Upper lobe of left lung (tissue), 6 donors: ENCODE measurements around the gene S100A9. TPM values are rescaled to one million over a fixed set of nuclear protein-coding genes. Genes with fewer than 3 reads are reported as not detected.
A peak's percentile ranks its signal among the peaks of the same experiment; 100 is the strongest.

Source experiments
- ATAC-seq, 2 donors: fragments of 200-7000 bp; cut with Tn5 transposase; one replicate each; pipeline ENCODE4 v1.9.1; 2022; ENCODE audit warnings: mild to moderate bottlenecking in 2 of 2, moderate library complexity in 2 of 2; ENCODE audit not compliant: low FRiP score in 2 of 2
- DNase-seq, 2 donors: peaks; one replicate each; pipeline ENCODE4 v3.0.0-alpha.2; 2019 to 2020
- H3K27ac ChIP-seq, 4 donors: fragments of 200-600 bp; sonication (generic); one replicate each; pipeline ENCODE4 v1.5.1; 2016 to 2019
- H3K27me3 ChIP-seq, 4 donors: fragments of 200-600 bp; sonication (generic); one replicate each; pipeline ENCODE4 v1.5.1; 2017 to 2019
- H3K36me3 ChIP-seq, 4 donors: fragments of 200-600 bp; sonication (generic); one replicate each; pipeline ENCODE4 v1.5.1; 2016 to 2019
- H3K4me1 ChIP-seq, 4 donors: fragments of 200-600 bp; sonication (generic); one replicate each; pipeline ENCODE4 v1.5.1; 2018 to 2019
- H3K4me3 ChIP-seq, 4 donors: fragments of 200-600 bp; sonication (generic); one replicate each; pipeline ENCODE4 v1.5.1; 2017 to 2019; ENCODE audit warnings: mild to moderate bottlenecking in 2 of 4, moderate library complexity in 1 of 4
- H3K9me3 ChIP-seq, 4 donors: fragments of 200-600 bp; sonication (generic); one replicate each; pipeline ENCODE4 v1.5.1; 2018 to 2019
- EP300 ChIP-seq, 4 donors: sonication (generic); formaldehyde crosslinking; IDR thresholded peaks; one replicate each; pipeline ENCODE4 v1.5.1; 2017; ENCODE audit warnings: antibody characterized with exemption in 4 of 4, control low read depth in 2 of 4
- POLR2A ChIP-seq, 4 donors: fragments of 450-650 bp; IDR thresholded peaks; one replicate each; pipeline ENCODE4 v1.5.1; 2016 to 2017; ENCODE audit warnings: antibody characterized with exemption in 4 of 4, mild to moderate bottlenecking in 2 of 4
- POLR2AphosphoS5 ChIP-seq, 2 donors: sonication (generic); formaldehyde crosslinking; IDR thresholded peaks; one replicate each; pipeline ENCODE4 v1.5.1; 2017; ENCODE audit warnings: antibody characterized with exemption in 2 of 2
- WGBS, 2 donors: methylation state at CpG; one replicate each; pipeline ENCODE4 v1.1.5; 2017 to 2018; 5-methylcytosine and 5-hydroxymethylcytosine counted together
- total RNA-seq, 6 donors: library from RNA; depleted of rRNA in 4 of 6; stranded (reverse); fragments of >200 nt in 4 of 6; gene quantifications; one replicate each; pipeline versions ENCODE4 v1.1.0 to v1.2.1, GENCODE V29; 2016 to 2021
- TF ChIP-seq, protein P1 (sequence below), 6 experiments: fragments of 450-650 bp in 4 of 6; fragments of 200-600 bp in 2 of 6; sonication (generic) in 2 of 6; IDR thresholded peaks; one replicate each; pipeline ENCODE4 v1.5.1; 2016 to 2019; ENCODE audit warnings: antibody characterized with exemption in 6 of 6
- donor health status: DM: no; HTN: no; CAD: no; lungs with moderate emphysema.
- donor health status: DM: no; HTN: yes; CAD: no; lungs with severe emphysema.

The S100A9 gene
- total RNA-seq, 6 donors from 2014 or later = 133 to 1,125 (median 606) TPM

- H3K27me3 ChIP-seq = no peaks in the 10 kb centered on the region
- no peak for DNase-seq
- H3K4me3 ChIP-seq = peak overlapping the region in 3 of 4 donors; percentile 20 to 40 (median 23)
- no peaks in the 10 kb centered on the region for H3K9me3 ChIP-seq
- H3K4me1 ChIP-seq = peaks cover 0 to 5% (median 0%) of the 10 kb centered on the region in 4 donors
- no peaks in the 10 kb centered on the region for H3K36me3 ChIP-seq
- 64 to 78% methylated on average over 16 to 17 of the region's 17 CpGs for WGBS, 2 donors
- no peak for ATAC-seq
- H3K27ac ChIP-seq = peak overlapping the region; percentile 73 to 81 (median 80)
- TF ChIP-seq, protein P1, sequence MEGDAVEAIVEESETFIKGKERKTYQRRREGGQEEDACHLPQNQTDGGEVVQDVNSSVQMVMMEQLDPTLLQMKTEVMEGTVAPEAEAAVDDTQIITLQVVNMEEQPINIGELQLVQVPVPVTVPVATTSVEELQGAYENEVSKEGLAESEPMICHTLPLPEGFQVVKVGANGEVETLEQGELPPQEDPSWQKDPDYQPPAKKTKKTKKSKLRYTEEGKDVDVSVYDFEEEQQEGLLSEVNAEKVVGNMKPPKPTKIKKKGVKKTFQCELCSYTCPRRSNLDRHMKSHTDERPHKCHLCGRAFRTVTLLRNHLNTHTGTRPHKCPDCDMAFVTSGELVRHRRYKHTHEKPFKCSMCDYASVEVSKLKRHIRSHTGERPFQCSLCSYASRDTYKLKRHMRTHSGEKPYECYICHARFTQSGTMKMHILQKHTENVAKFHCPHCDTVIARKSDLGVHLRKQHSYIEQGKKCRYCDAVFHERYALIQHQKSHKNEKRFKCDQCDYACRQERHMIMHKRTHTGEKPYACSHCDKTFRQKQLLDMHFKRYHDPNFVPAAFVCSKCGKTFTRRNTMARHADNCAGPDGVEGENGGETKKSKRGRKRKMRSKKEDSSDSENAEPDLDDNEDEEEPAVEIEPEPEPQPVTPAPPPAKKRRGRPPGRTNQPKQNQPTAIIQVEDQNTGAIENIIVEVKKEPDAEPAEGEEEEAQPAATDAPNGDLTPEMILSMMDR (IDR thresholded peaks at IDR 0.05) = no peak
- no peak for TF ChIP-seq POLR2AphosphoS5 (IDR thresholded peaks at IDR 0.05)
- TF ChIP-seq EP300 (IDR thresholded peaks at IDR 0.05) = no peak
- no peak for TF ChIP-seq POLR2A (IDR thresholded peaks at IDR 0.05)
Observed at GRCh38 chr1:153389973-153390879, 32.6 kb downstream of the S100A9 start.

- peak; percentile 63 to 65 for ATAC-seq
- H3K9me3 ChIP-seq = no peaks in the 10 kb centered on the region
- H3K27me3 ChIP-seq = no peaks in the 10 kb centered on the region
- 61 to 62% methylated on average over 7 of the region's 7 CpGs for WGBS, 2 donors
- H3K36me3 ChIP-seq = no peaks in the 10 kb centered on the region
- peak in 1 of 2 donors; percentile 70 for TF ChIP-seq POLR2AphosphoS5 (IDR thresholded peaks at IDR 0.05)
- TF ChIP-seq, protein P1 (IDR thresholded peaks at IDR 0.05) = no peak
- TF ChIP-seq EP300 (IDR thresholded peaks at IDR 0.05) = peak in 1 of 4 donors; percentile 46
- TF ChIP-seq POLR2A (IDR thresholded peaks at IDR 0.05) = peak in 1 of 4 donors; percentile 56
- H3K27ac ChIP-seq = peak within 1 kb of the TSS; percentile 73 to 81 (median 80)
- peaks cover 0 to 5% (median 0%) of the 10 kb centered on the region in 4 donors for H3K4me1 ChIP-seq
- peak within 1 kb of the TSS in 3 of 4 donors; percentile 20 to 40 (median 23) for H3K4me3 ChIP-seq
- peak in 1 of 2 donors; percentile 84 for DNase-seq
Observed at GRCh38 chr1:153390938-153391710, 33.5 kb downstream of the S100A9 start, which contains the start of gene S100A8. TSS of gene S100A8 (minus strand) at chr1:153391073. CDS start at chr1:153390535, 538 bp downstream.

DNA sequence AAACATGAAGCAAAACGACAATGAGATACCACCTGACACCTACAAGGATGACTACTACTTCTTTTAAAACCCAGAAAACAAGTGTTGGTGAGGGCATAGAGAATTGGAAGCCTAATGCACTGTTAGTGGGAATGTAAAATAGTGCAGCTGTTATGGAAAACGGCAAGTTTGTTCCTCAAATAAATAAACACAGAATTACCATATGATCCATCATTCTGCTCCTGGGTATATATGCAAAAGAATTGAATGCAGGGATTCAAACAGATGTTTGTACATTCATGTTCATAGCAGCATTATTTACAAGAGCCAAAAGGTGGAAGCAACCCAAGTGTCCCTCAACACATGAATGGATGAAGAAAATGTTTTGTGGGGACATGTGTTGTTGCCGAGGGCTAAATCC is 34.6 kb downstream of the S100A9 start:
- Histone ChIP-seq H3K27me3 (no peaks in the 10 kb centered on the region), H3K9me3 (no peaks in the 10 kb centered on the region), H3K36me3 (no peaks in the 10 kb centered on the region), H3K27ac (peak overlapping the region in 2 of 4 donors; percentile 6 to 70), H3K4me3 (no peak overlapping the region), H3K4me1 (peaks cover 0 to 5% (median 0%) of the 10 kb centered on the region in 4 donors)
- ATAC-seq = no peak
- DNase-seq = no peak
- 46 to 59% methylated on average over 3 of the region's 3 CpGs for WGBS, 2 donors
- TF ChIP-seq POLR2AphosphoS5 (IDR thresholded peaks at IDR 0.05) = no peak

DNA sequence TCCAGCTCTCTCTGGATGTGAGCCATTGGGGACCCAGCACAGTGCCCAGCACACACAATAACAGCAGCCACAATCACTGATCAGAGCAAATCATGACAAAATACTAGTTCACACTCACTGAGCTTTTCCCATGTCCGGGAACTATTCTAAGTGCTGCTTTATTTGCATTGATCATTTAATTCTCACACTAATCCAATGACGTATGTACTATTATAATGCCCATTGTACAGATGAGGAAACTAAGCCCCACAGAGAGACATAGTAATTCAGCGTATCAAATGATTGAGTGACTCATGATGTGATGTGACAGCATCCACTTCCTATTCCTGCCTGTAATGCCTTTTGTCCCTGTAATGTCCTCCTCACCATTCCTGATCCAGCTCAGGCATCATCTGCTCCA is 35.2 kb downstream of the S100A9 start:
- Histone ChIP-seq H3K4me1 (peaks cover 0 to 5% (median 0%) of the 10 kb centered on the region in 4 donors), H3K36me3 (no peaks in the 10 kb centered on the region), H3K9me3 (no peaks in the 10 kb centered on the region), H3K4me3 (no peak overlapping the region), H3K27me3 (no peaks in the 10 kb centered on the region), H3K27ac (peak overlapping the region in 3 of 4 donors; percentile 6 to 70 (median 34))
- 74 to 81% methylated on average over 3 of the region's 3 CpGs for WGBS, 2 donors
- ATAC-seq (no peak), DNase-seq (no peak)
- TF ChIP-seq POLR2AphosphoS5 (IDR thresholded peaks at IDR 0.05) (no peak), POLR2A (IDR thresholded peaks at IDR 0.05) (no peak), EP300 (IDR thresholded peaks at IDR 0.05) (no peak)
- TF ChIP-seq, protein P1 (IDR thresholded peaks at IDR 0.05) = no peak

- DNase-seq = peak in 1 of 2 donors; percentile 61
- WGBS, 2 donors = 74 to 76% methylated on average over 4 to 6 of the region's 6 CpGs
Observed at GRCh38 chr1:153393926-153394325, 36.3 kb downstream of the S100A9 start.

More at GRCh38 chr1:153393926-153394325, 36.3 kb downstream of the S100A9 start:
- Histone ChIP-seq H3K27me3 (no peaks in the 10 kb centered on the region), H3K4me1 (peaks cover 0 to 5% (median 0%) of the 10 kb centered on the region in 4 donors), H3K27ac (peak overlapping the region in 3 of 4 donors; percentile 34 to 70 (median 60)), H3K36me3 (no peaks in the 10 kb centered on the region), H3K4me3 (no peak overlapping the region), H3K9me3 (no peaks in the 10 kb centered on the region)
- TF ChIP-seq, protein P1 (IDR thresholded peaks at IDR 0.05) = no peak
- TF ChIP-seq EP300 (IDR thresholded peaks at IDR 0.05) = no peak
- TF ChIP-seq POLR2A (IDR thresholded peaks at IDR 0.05) = no peak
- TF ChIP-seq POLR2AphosphoS5 (IDR thresholded peaks at IDR 0.05) = peak in 1 of 2 donors; percentile 53
- ATAC-seq = peak in 1 of 2 donors; percentile 20
